ENCODE data around the gene FASN.

DNA sequence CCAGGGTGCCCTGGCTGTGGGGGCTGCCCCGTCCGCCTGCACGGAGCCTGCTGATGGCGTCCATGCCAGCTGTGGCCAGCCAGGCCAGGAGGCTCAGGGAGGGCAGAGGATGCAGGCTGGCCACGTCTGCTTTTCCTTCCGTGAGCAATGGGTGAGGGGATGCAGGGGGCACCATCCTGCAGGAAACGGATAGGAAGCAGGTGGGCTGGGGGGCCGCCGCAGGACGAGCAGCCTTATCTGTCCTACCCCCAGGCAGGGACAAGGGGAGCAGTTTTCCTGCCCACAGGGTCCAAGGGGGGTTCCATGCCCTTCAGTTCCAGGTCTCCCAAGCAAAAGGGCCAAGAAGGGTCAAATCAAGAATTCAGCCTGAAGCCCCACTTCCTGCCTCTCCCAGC is 39.2 kb downstream of the FASN start:
- TF ChIP-seq, protein P1, sequence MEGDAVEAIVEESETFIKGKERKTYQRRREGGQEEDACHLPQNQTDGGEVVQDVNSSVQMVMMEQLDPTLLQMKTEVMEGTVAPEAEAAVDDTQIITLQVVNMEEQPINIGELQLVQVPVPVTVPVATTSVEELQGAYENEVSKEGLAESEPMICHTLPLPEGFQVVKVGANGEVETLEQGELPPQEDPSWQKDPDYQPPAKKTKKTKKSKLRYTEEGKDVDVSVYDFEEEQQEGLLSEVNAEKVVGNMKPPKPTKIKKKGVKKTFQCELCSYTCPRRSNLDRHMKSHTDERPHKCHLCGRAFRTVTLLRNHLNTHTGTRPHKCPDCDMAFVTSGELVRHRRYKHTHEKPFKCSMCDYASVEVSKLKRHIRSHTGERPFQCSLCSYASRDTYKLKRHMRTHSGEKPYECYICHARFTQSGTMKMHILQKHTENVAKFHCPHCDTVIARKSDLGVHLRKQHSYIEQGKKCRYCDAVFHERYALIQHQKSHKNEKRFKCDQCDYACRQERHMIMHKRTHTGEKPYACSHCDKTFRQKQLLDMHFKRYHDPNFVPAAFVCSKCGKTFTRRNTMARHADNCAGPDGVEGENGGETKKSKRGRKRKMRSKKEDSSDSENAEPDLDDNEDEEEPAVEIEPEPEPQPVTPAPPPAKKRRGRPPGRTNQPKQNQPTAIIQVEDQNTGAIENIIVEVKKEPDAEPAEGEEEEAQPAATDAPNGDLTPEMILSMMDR (conservative IDR thresholded peaks at IDR 0.05; ENCODE audit: low read depth, low read length), result no peak
- TF ChIP-seq, protein P2, sequence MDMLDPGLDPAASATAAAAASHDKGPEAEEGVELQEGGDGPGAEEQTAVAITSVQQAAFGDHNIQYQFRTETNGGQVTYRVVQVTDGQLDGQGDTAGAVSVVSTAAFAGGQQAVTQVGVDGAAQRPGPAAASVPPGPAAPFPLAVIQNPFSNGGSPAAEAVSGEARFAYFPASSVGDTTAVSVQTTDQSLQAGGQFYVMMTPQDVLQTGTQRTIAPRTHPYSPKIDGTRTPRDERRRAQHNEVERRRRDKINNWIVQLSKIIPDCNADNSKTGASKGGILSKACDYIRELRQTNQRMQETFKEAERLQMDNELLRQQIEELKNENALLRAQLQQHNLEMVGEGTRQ (IDR thresholded peaks at IDR 0.05; ENCODE audit: low read depth, low read length), result no peak
- no peak for TF ChIP-seq POLR2A (IDR thresholded peaks at IDR 0.05; ENCODE audit: low read depth, low read length)
- TF ChIP-seq MXI1 (IDR thresholded peaks at IDR 0.05; ENCODE audit: borderline replicate concordance, low read depth, low read length), result no peak
- no peak for TF ChIP-seq CEBPB (IDR thresholded peaks at IDR 0.05; ENCODE audit: low read depth, low read length)
- no peak for TF ChIP-seq RAD21 (IDR thresholded peaks at IDR 0.05; ENCODE audit: low read length)
- no peak for TF ChIP-seq FOS (IDR thresholded peaks at IDR 0.05; ENCODE audit: low read depth, low read length)
- TF ChIP-seq MAFK (IDR thresholded peaks at IDR 0.05; ENCODE audit: low read depth, low read length), result no peak
- TF ChIP-seq RCOR1 (IDR thresholded peaks at IDR 0.05; ENCODE audit: insufficient replicate concordance, low read length), result no peak
- TF ChIP-seq, protein P3, sequence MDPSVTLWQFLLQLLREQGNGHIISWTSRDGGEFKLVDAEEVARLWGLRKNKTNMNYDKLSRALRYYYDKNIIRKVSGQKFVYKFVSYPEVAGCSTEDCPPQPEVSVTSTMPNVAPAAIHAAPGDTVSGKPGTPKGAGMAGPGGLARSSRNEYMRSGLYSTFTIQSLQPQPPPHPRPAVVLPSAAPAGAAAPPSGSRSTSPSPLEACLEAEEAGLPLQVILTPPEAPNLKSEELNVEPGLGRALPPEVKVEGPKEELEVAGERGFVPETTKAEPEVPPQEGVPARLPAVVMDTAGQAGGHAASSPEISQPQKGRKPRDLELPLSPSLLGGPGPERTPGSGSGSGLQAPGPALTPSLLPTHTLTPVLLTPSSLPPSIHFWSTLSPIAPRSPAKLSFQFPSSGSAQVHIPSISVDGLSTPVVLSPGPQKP (IDR thresholded peaks at IDR 0.05; ENCODE audit: borderline replicate concordance, low read depth, low read length), result no peak
- no peak for TF ChIP-seq BHLHE40 (IDR thresholded peaks at IDR 0.05; ENCODE audit: low read depth, low read length)
- no peak for TF ChIP-seq CHD1 (IDR thresholded peaks at IDR 0.05; ENCODE audit: low read depth, low read length)
- no peak for TF ChIP-seq MAZ (IDR thresholded peaks at IDR 0.05; ENCODE audit: borderline replicate concordance, low read depth, low read length)
